ENCODE results near the gene AP5S1. TPM values are rescaled to one million over a fixed set of nuclear protein-coding genes. Genes with fewer than 3 reads are reported as not detected.
A peak's percentile ranks its signal among the peaks of the same experiment; 100 is the strongest.

Gene AP5S1
- total and polyA plus RNA-seq, 7 donors = 11.0 to 25.2 (median 12.2) TPM

- Histone ChIP-seq H3K4me1 (peaks cover 6% of the 10 kb centered on the region), H3K9me3 (no peaks in the 10 kb centered on the region), H3K27me3 (ENCODE audit: insufficient read depth in 3 of 3, low read length in 2 of 3) (peaks cover 0 to 17% (median 8%) of the 10 kb centered on the region in 3 donors), H3K27ac (no peak overlapping the region), H3K4me3 (peak overlapping the region; percentile 62), H3K36me3 (ENCODE audit: insufficient read depth in 1 of 2, low read depth in 1 of 2) (no peaks in the 10 kb centered on the region)
- peak in 1 of 4 donors; percentile 36 for ATAC-seq
- peak; percentile 63 to 75 for DNase-seq
- WGBS, 3 donors = 4 to 7% (median 5%) methylated on average over 59 to 70 of the region's 70 CpGs
- intact Hi-C loops (cut with DNase I) = no loop called here
- no peak for TF ChIP-seq CTCF (IDR thresholded peaks at IDR 0.05)
These were observed 42.4 kb upstream of the AP5S1 start for GRCh38 chr20:3777716-3778629.

- no peak for ATAC-seq
- Histone ChIP-seq H3K27me3 (ENCODE audit: insufficient read depth in 3 of 3, low read length in 2 of 3) (peaks cover 0 to 17% (median 8%) of the 10 kb centered on the region in 3 donors), H3K9me3 (no peaks in the 10 kb centered on the region), H3K27ac (no peak overlapping the region), H3K4me3 (no peak overlapping the region), H3K36me3 (ENCODE audit: insufficient read depth in 1 of 2, low read depth in 1 of 2) (no peaks in the 10 kb centered on the region), H3K4me1 (peaks cover 15% of the 10 kb centered on the region)
- 40 to 47% (median 43%) methylated on average over 18 of the region's 18 CpGs for WGBS, 3 donors
- TF ChIP-seq CTCF (IDR thresholded peaks at IDR 0.05) = no peak
- DNase-seq = no peak
- intact Hi-C loops (cut with DNase I) = no loop called here
These were observed 41.4 kb upstream of the AP5S1 start for GRCh38 chr20:3778976-3779375.

- Histone ChIP-seq H3K4me3 (peak within 1 kb of the TSS; percentile 67), H3K4me1 (peaks cover 30% of the 10 kb centered on the region), H3K27ac (no peak within 1 kb of the TSS), H3K27me3 (ENCODE audit: insufficient read depth in 3 of 3, low read length in 2 of 3) (peaks cover 0 to 17% (median 8%) of the 10 kb centered on the region in 3 donors), H3K36me3 (ENCODE audit: insufficient read depth in 1 of 2, low read depth in 1 of 2) (peaks cover 0 to 4% of the 10 kb centered on the region in 2 donors), H3K9me3 (no peaks in the 10 kb centered on the region)
- peak; percentile 38 for TF ChIP-seq CTCF (IDR thresholded peaks at IDR 0.05)
- DNase-seq (peak; percentile 69 to 82), ATAC-seq (peak; percentile 82 to 93 (median 88))
- WGBS, 3 donors = 13 to 15% (median 14%) methylated on average over 28 of the region's 28 CpGs
- intact Hi-C loops (cut with DNase I) = loop anchor here in 1 of 2 donors (10.0 kb wide), 1 partner anchor 303 kb away; no protein-coding TSS in a partner anchor
These were observed 39.0 kb upstream of the AP5S1 start, which contains the start of gene SPEF1 for GRCh38 chr20:3781153-3781910. TSS of gene SPEF1 (minus strand) at chr20:3781448. CDS start at chr20:3781287, 161 bp downstream.

GRCh38 chr20:3782597-3782996 is 37.8 kb upstream of the AP5S1 start:
- no peaks in the 10 kb centered on the region for H3K9me3 ChIP-seq
- H3K4me1 ChIP-seq = peaks cover 35% of the 10 kb centered on the region
- no peak overlapping the region for H3K4me3 ChIP-seq
- DNase-seq (no peak), ATAC-seq (no peak)
- WGBS, 3 donors = 80 to 87% (median 84%) methylated on average over 6 of the region's 6 CpGs
- intact Hi-C loops (cut with DNase I) = loop anchor here in 1 of 2 donors (10.0 kb wide), 1 partner anchor 302 kb away; no protein-coding TSS in a partner anchor
- H3K36me3 ChIP-seq (ENCODE audit: insufficient read depth in 1 of 2, low read depth in 1 of 2) = peaks cover 0 to 4% of the 10 kb centered on the region in 2 donors
- TF ChIP-seq CTCF (IDR thresholded peaks at IDR 0.05) = no peak
- no peak overlapping the region for H3K27ac ChIP-seq
- H3K27me3 ChIP-seq (ENCODE audit: insufficient read depth in 3 of 3, low read length in 2 of 3) = peaks cover 0 to 11% (median 5%) of the 10 kb centered on the region in 3 donors

Data from psoas muscle (tissue), 8 donors.